MCF 10A (cell line): ENCODE measurements around the gene PELI1. TPM values are rescaled to one million over a fixed set of nuclear protein-coding genes. Genes with fewer than 3 reads are reported as not detected.

Experiments used
- BruUV-seq: library from RNA; stranded (reverse); fragments of 400-500 nt; replicated peaks from 2 replicates; lab custom pipeline; 2021; lab: Mats Ljungman, UMichigan
- CTCF ChIA-PET: fragments of 300-600 bp; sonication (Branson Sonifier 250); formaldehyde crosslinking; extraction: SDS; loops from one replicate; lab custom pipeline; 2021; ENCODE audit warnings: antibody characterized with exemption, inconsistent platforms; lab: Yijun Ruan, JAX
- POLR2A ChIA-PET: fragments of 300-600, 350-650 bp; sonication (Branson Sonifier 250); formaldehyde crosslinking; extraction: SDS; loops from one replicate; lab custom pipeline; 2020; ENCODE audit warnings: antibody characterized with exemption, inconsistent platforms; lab: Yijun Ruan, JAX
- DNase-seq: peaks from one replicate; pipeline ENCODE4 v3.0.0-alpha.2; 2018; ENCODE audit not compliant: unreplicated experiment
- H3K27ac Mint-ChIP-seq: one replicate; pipeline ENCODE4 v1.8.0; 2022; ENCODE audit warnings: mild to moderate bottlenecking, low read depth, mixed read lengths; ENCODE audit not compliant: unreplicated experiment
- H3K27me3 Mint-ChIP-seq: one replicate; pipeline ENCODE4 v1.8.0; 2022; ENCODE audit warnings: mixed read lengths; ENCODE audit not compliant: insufficient read depth, unreplicated experiment
- H3K36me3 Mint-ChIP-seq: one replicate; pipeline ENCODE4 v1.8.0; 2022; ENCODE audit warnings: mild to moderate bottlenecking, moderate library complexity, mixed read lengths; ENCODE audit not compliant: insufficient read depth, unreplicated experiment
- H3K4me1 Mint-ChIP-seq: one replicate; pipeline ENCODE4 v1.8.0; 2022; ENCODE audit warnings: mixed read lengths; ENCODE audit not compliant: insufficient read depth, unreplicated experiment
- H3K4me3 Mint-ChIP-seq: one replicate; pipeline ENCODE4 v1.8.0; 2022; ENCODE audit warnings: mild to moderate bottlenecking, moderate library complexity, mixed read lengths; ENCODE audit not compliant: unreplicated experiment
- H3K9me3 Mint-ChIP-seq: one replicate; pipeline ENCODE4 v1.8.0; 2022; ENCODE audit warnings: mixed read lengths; ENCODE audit not compliant: unreplicated experiment
- CTCF ChIP-seq: fragments of 200-600 bp; IDR thresholded peaks from one replicate; pipeline ENCODE4 v1.8.0; 2022; ENCODE audit warnings: antibody characterized with exemption, mild to moderate bottlenecking; ENCODE audit not compliant: unreplicated experiment
- intact Hi-C: fragments of 100-400 bp; cut with micrococcal nuclease; formaldehyde crosslinking; loops from 2 replicates; pipeline ENCODE4 v1.14.1; 2022
- total RNA-seq: library from RNA; stranded (reverse); gene quantifications from 2 replicates; pipeline ENCODE4 v1.2.3, GENCODE V29; 2022

The PELI1 gene
- total RNA-seq, 1 experiment from 2014 or later = 16.3 TPM

GRCh38 chr2:64124571-64124970, 19.6 kb downstream of the PELI1 start:
- POLR2A ChIA-PET = interaction anchor here (1.4 to 2.0 kb wide), 4 partner anchors 11 to 44 kb away, joined by 4 to 8 read pairs (median 4); no protein-coding TSS in a partner anchor
- TF ChIP-seq CTCF = no peak
- BruUV-seq = no TSS peak
- no peaks in the 10 kb centered on the region for H3K36me3 Mint-ChIP-seq
- CTCF ChIA-PET = interaction anchor here (1.0 kb wide), 1 partner anchor 27 kb away, joined by 3 read pairs; no protein-coding TSS in a partner anchor
- no peaks in the 10 kb centered on the region for H3K27me3 Mint-ChIP-seq
- no peak overlapping the region for H3K4me3 Mint-ChIP-seq
- peaks cover 7% of the 10 kb centered on the region for H3K9me3 Mint-ChIP-seq
- DNase-seq = no peak
- H3K27ac Mint-ChIP-seq = no peak overlapping the region
- peaks cover 24% of the 10 kb centered on the region for H3K4me1 Mint-ChIP-seq
- intact Hi-C loops = no loop called here

GRCh38 chr2:64124168-64124567, 20.1 kb downstream of the PELI1 start:
- Mint-ChIP-seq H3K4me1 (peaks cover 28% of the 10 kb centered on the region), H3K36me3 (no peaks in the 10 kb centered on the region), H3K9me3 (peaks cover 7% of the 10 kb centered on the region), H3K27ac (no peak overlapping the region), H3K27me3 (no peaks in the 10 kb centered on the region), H3K4me3 (no peak overlapping the region)
- ChIA-PET CTCF (interaction anchor here (1.0 kb wide), 1 partner anchor 27 kb away, joined by 3 read pairs; no protein-coding TSS in a partner anchor), POLR2A (interaction anchor here (1.4 to 2.0 kb wide), 4 partner anchors 12 to 45 kb away, joined by 4 to 8 read pairs (median 4); no protein-coding TSS in a partner anchor)
- TF ChIP-seq CTCF = no peak
- no TSS peak for BruUV-seq
- intact Hi-C loops = no loop called here
- DNase-seq = no peak

DNA sequence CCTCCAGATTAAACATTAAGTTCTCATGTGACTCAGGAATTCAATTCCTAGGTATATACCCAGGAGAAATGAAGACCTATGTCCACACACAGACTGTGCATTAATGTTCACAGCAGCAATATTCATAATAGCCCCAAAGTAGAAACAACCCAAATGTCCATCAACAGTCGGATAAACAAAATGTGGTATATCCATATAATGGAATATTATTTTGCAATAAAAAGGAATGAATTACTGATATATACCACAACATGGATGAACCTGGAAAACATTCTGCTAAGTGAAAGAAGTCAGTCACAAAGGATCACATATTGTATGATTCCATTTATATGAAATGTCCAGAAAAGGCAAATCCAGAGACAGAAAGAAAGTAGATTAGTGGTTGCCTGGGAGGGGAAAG, 20.5 kb downstream of the PELI1 start:
- TF ChIP-seq CTCF = no peak
- Mint-ChIP-seq H3K36me3 (no peaks in the 10 kb centered on the region), H3K4me3 (no peak overlapping the region), H3K27me3 (no peaks in the 10 kb centered on the region), H3K9me3 (peaks cover 7% of the 10 kb centered on the region), H3K4me1 (peaks cover 26% of the 10 kb centered on the region), H3K27ac (no peak overlapping the region)
- intact Hi-C loops = no loop called here
- no TSS peak for BruUV-seq
- ChIA-PET CTCF (interaction anchor here (1.0 to 1.3 kb wide), 2 partner anchors 10 to 27 kb away, joined by 3 to 6 read pairs; no protein-coding TSS in a partner anchor), POLR2A (interaction anchor here (1.4 to 2.0 kb wide), 3 partner anchors 13 to 45 kb away, joined by 4 to 8 read pairs (median 4); no protein-coding TSS in a partner anchor)
- DNase-seq = no peak

- BruUV-seq = no TSS peak
- Mint-ChIP-seq H3K27me3 (no peaks in the 10 kb centered on the region), H3K36me3 (no peaks in the 10 kb centered on the region), H3K9me3 (peaks cover 7% of the 10 kb centered on the region), H3K4me3 (no peak overlapping the region), H3K4me1 (peaks cover 23% of the 10 kb centered on the region), H3K27ac (no peak overlapping the region)
- CTCF ChIA-PET = interaction anchor here (0.5 to 1.3 kb wide), 3 partner anchors 11 to 12 kb away, joined by 3 to 6 read pairs (median 4); no protein-coding TSS in a partner anchor
- intact Hi-C loops = no loop called here
- POLR2A ChIA-PET = interaction anchor here (0.6 to 4.1 kb wide), 3 partner anchors 9 to 266 kb away, joined by 3 to 36 read pairs (median 9); no protein-coding TSS in a partner anchor
- DNase-seq = no peak
- TF ChIP-seq CTCF = no peak
Observed at GRCh38 chr2:64122358-64122757, 21.9 kb downstream of the PELI1 start.
